ENCODE measurements around the gene DTNBP1. TPM values are rescaled to one million over a fixed set of nuclear protein-coding genes. Genes with fewer than 3 reads are reported as not detected.

Gene DTNBP1
- total and polyA plus RNA-seq, 2 of the 13 experiments (the other 11 are each of a cell fraction or from before 2014, with no cell fraction given): 6.6 to 19.1 TPM

- TF ChIP-seq POGK (CRISPR knock-in tag; conservative IDR thresholded peaks at IDR 0.05) (no peak), ZNF510 (CRISPR knock-in tag; IDR thresholded peaks at IDR 0.05; ENCODE audit: low read depth) (no peak), KMT2A (CRISPR knock-in tag; IDR thresholded peaks at IDR 0.05) (no peak), ZNF30 (CRISPR knock-in tag; IDR thresholded peaks at IDR 0.05) (no peak), ARNTL (CRISPR knock-in tag; IDR thresholded peaks at IDR 0.05) (no peak), TARDBP (CRISPR knock-in tag; IDR thresholded peaks at IDR 0.05) (peak; percentile 51; the same call in 1 of the 2 replicates), FOXK1 (CRISPR knock-in tag; IDR thresholded peaks at IDR 0.05; ENCODE audit: borderline replicate concordance, low read depth) (peak; percentile 35; the same call in 1 of the 2 replicates), ZNF367 (CRISPR knock-in tag; IDR thresholded peaks at IDR 0.05; ENCODE audit: borderline replicate concordance) (no peak), ARID5B (CRISPR knock-in tag; IDR thresholded peaks at IDR 0.05) (peak; percentile 79), ZNF816 (CRISPR knock-in tag; IDR thresholded peaks at IDR 0.05; ENCODE audit: borderline replicate concordance) (no peak), MEF2D (CRISPR knock-in tag; IDR thresholded peaks at IDR 0.05) (no peak; the same call in 1 of the 2 replicates), ZNF550 (CRISPR knock-in tag; IDR thresholded peaks at IDR 0.05; ENCODE audit: borderline replicate concordance) (no peak), ZNF232 (CRISPR knock-in tag; IDR thresholded peaks at IDR 0.05; ENCODE audit: borderline replicate concordance) (no peak), ZBTB44 (CRISPR knock-in tag; IDR thresholded peaks at IDR 0.05) (no peak), ZBTB20 (CRISPR knock-in tag; IDR thresholded peaks at IDR 0.05; ENCODE audit: borderline replicate concordance, low read depth) (0 out of 2 replicates have a peak, but pooled peaks have one; percentile 52), SALL2 (CRISPR knock-in tag; IDR thresholded peaks at IDR 0.05) (no peak), HIVEP1 (CRISPR knock-in tag; IDR thresholded peaks at IDR 0.05) (no peak), HDAC2 (CRISPR knock-in tag; IDR thresholded peaks at IDR 0.05) (peak; percentile 77)
- TF ChIP-seq, protein P1, sequence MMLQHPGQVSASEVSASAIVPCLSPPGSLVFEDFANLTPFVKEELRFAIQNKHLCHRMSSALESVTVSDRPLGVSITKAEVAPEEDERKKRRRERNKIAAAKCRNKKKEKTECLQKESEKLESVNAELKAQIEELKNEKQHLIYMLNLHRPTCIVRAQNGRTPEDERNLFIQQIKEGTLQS (CRISPR knock-in tag; IDR thresholded peaks at IDR 0.05): no peak
- TF ChIP-seq, protein P2, sequence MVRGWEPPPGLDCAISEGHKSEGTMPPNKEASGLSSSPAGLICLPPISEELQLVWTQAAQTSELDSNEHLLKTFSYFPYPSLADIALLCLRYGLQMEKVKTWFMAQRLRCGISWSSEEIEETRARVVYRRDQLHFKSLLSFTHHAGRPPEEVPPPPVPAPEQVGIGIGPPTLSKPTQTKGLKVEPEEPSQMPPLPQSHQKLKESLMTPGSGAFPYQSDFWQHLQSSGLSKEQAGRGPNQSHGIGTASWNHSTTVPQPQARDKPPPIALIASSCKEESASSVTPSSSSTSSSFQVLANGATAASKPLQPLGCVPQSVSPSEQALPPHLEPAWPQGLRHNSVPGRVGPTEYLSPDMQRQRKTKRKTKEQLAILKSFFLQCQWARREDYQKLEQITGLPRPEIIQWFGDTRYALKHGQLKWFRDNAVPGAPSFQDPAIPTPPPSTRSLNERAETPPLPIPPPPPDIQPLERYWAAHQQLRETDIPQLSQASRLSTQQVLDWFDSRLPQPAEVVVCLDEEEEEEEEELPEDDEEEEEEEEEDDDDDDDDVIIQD (CRISPR knock-in tag; IDR thresholded peaks at IDR 0.05; ENCODE audit: low read depth): no peak
Measured at GRCh38 chr6:15491255-15491985, 171.4 kb downstream of the DTNBP1 start (continued).

Data from HepG2 (cell line).